H1 (cell line): ENCODE measurements around the gene MAVS. TPM values are rescaled to one million over a fixed set of nuclear protein-coding genes. Genes with fewer than 3 reads are reported as not detected.
A peak's percentile ranks its signal among the peaks of the same experiment; 100 is the strongest.

Experiments
- CTCF ChIA-PET: fragments of 300-600 bp; sonication (Branson Sonifier 250); formaldehyde crosslinking; loops from one replicate; lab custom pipeline; 2021; ENCODE audit not compliant: partially characterized antibody; lab: Charles Lee
- POLR2A ChIA-PET: fragments of 300-600 bp; sonication (Branson Sonifier 250); formaldehyde crosslinking; loops from one replicate; lab custom pipeline; 2021; ENCODE audit warnings: inconsistent platforms; ENCODE audit not compliant: partially characterized antibody; lab: Charles Lee
- DNase-seq, 2 experiments: peaks; one replicate each; pipeline versions ENCODE4 v3.0.0 to v3.0.0-alpha.2; 2010 to 2022; ENCODE audit warnings: low spot score in 2 of 2, low read depth in 1 of 2, mixed read lengths in 1 of 2
- FAIRE-seq: peaks from 2 replicates; lab custom pipeline; 2011; peaks lifted over from hg19 to GRCh38; lab: Jason Lieb, UNC
- H2AFZ ChIP-seq: 2 replicates; pipeline ENCODE4 v1.8.1; 2012; ENCODE audit warnings: low read length, inconsistent platforms
- H2AK5ac ChIP-seq: 2 replicates; pipeline ENCODE4 v1.6.1; 2013; ENCODE audit warnings: low read depth, low read length
- H2BK120ac ChIP-seq: replicated peaks from 2 replicates; pipeline ENCODE3; 2013; ENCODE audit warnings: low read depth, low read length, inconsistent platforms
- H2BK12ac ChIP-seq: 2 replicates; pipeline ENCODE4 v1.6.1; 2013; ENCODE audit warnings: low read depth, low read length
- H2BK15ac ChIP-seq: 2 replicates; pipeline ENCODE4 v1.6.1; 2013; ENCODE audit warnings: low read length
- H2BK20ac ChIP-seq: 2 replicates; pipeline ENCODE4 v1.6.1; 2013; ENCODE audit warnings: low read length
- H2BK5ac ChIP-seq: 2 replicates; pipeline ENCODE4 v1.6.1; 2013; ENCODE audit warnings: low read depth, low read length
- H3K14ac ChIP-seq: 2 replicates; pipeline ENCODE4 v1.6.1; 2013; ENCODE audit warnings: inconsistent platforms; ENCODE audit not compliant: insufficient read length
- H3K18ac ChIP-seq: 2 replicates; pipeline ENCODE4 v1.6.1; 2013; ENCODE audit warnings: low read length; ENCODE audit errors: extremely low read depth
- H3K23ac ChIP-seq: 2 replicates; pipeline ENCODE4 v1.6.1; 2013; ENCODE audit warnings: inconsistent platforms; ENCODE audit not compliant: insufficient read length
- H3K23me2 ChIP-seq: 2 replicates; pipeline ENCODE4 v1.6.1; 2013; ENCODE audit warnings: low read depth, low read length
- H3K27ac ChIP-seq: 2 replicates; pipeline ENCODE4 v1.6.1; 2011; ENCODE audit warnings: low read depth, low read length, inconsistent platforms
- H3K27me3 ChIP-seq, 4 experiments: replicated peaks in 1 of 4; 1 replicate in 1 of 4; 2 replicates in 3 of 4; pipeline versions ENCODE4 v1.6.1 to v1.8.1; 2011 to 2013; ENCODE audit warnings: low read length in 3 of 4, mild to moderate bottlenecking in 3 of 4, inconsistent platforms in 2 of 4, mixed read lengths in 2 of 4, moderate library complexity in 1 of 4; ENCODE audit not compliant: control insufficient read depth in 3 of 4, insufficient read depth in 3 of 4; ENCODE audit errors: extremely low read depth in 1 of 4
- H3K36me3 ChIP-seq, 4 experiments: 2 replicates each; pipeline versions ENCODE4 v1.6.1 to v1.8.1; 2011 to 2013; ENCODE audit warnings: mild to moderate bottlenecking in 4 of 4, low read length in 3 of 4, moderate library complexity in 2 of 4, control low read depth in 1 of 4, inconsistent platforms in 1 of 4; ENCODE audit not compliant: insufficient read depth in 4 of 4, control insufficient read depth in 2 of 4
- H3K4ac ChIP-seq: replicated peaks from 2 replicates; pipeline ENCODE3; 2013; ENCODE audit warnings: low read length, low read depth, mixed read lengths, inconsistent platforms; ENCODE audit not compliant: insufficient read length
- H3K4me1 ChIP-seq, 4 experiments: replicated peaks in 1 of 4; 1 replicate in 1 of 4; 2 replicates in 3 of 4; pipeline versions ENCODE4 v1.6.1 to v1.8.1; 2011 to 2013; ENCODE audit warnings: low read length in 3 of 4, inconsistent platforms in 2 of 4, mixed read lengths in 1 of 4; ENCODE audit not compliant: insufficient read depth in 4 of 4, control insufficient read depth in 3 of 4
- H3K4me2 ChIP-seq, 2 experiments: 2 replicates each; pipeline versions ENCODE4 v1.6.1 to v1.8.1; 2011 to 2013; ENCODE audit warnings: low read depth in 2 of 2, low read length in 2 of 2, control low read depth in 1 of 2, inconsistent platforms in 1 of 2, mild to moderate bottlenecking in 1 of 2; ENCODE audit not compliant: insufficient read depth in 1 of 2
- H3K4me3 ChIP-seq, 4 experiments: fragments of 200-600, 300-600 bp in 1 of 4; sonication (generic), shearing (Covaris generic), sonication (Bioruptor Twin) in 1 of 4; 2 replicates each; pipeline versions ENCODE4 v1.5.1 to v1.8.1; 2011 to 2016; ENCODE audit warnings: low read length in 4 of 4, low read depth in 3 of 4, control low read depth in 2 of 4, inconsistent platforms in 2 of 4, mild to moderate bottlenecking in 2 of 4, mixed read lengths in 1 of 4, moderate library complexity in 1 of 4; ENCODE audit not compliant: insufficient read depth in 2 of 4; ENCODE audit errors: extremely low read depth in 1 of 4
- H3K56ac ChIP-seq: replicated peaks from 2 replicates; pipeline ENCODE3; 2013; ENCODE audit warnings: low read depth, mild to moderate bottlenecking, mixed read lengths, low read length, inconsistent platforms; ENCODE audit not compliant: insufficient read length
- H3K79me1 ChIP-seq: 2 replicates; pipeline ENCODE4 v1.6.1; 2013; ENCODE audit warnings: low read depth, low read length, control low read depth
- H3K79me2 ChIP-seq, 2 experiments: 2 replicates each; pipeline versions ENCODE4 v1.6.1 to v1.8.1; 2012 to 2013; ENCODE audit warnings: low read length in 2 of 2, mild to moderate bottlenecking in 2 of 2, inconsistent platforms in 1 of 2; ENCODE audit not compliant: insufficient read depth in 2 of 2, control insufficient read depth in 1 of 2
- H3K9ac ChIP-seq, 4 experiments: replicated peaks in 1 of 4; 1 replicate in 1 of 4; 2 replicates in 3 of 4; pipeline versions ENCODE4 v1.6.1 to v1.8.1; 2011 to 2013; ENCODE audit warnings: low read depth in 3 of 4, low read length in 3 of 4, control low read depth in 2 of 4, mild to moderate bottlenecking in 2 of 4, moderate library complexity in 2 of 4, inconsistent platforms in 1 of 4; ENCODE audit errors: extremely low read depth in 1 of 4
- H3K9me3 ChIP-seq, 2 experiments: 2 replicates each; pipeline versions ENCODE4 v1.6.1 to v1.8.1; 2012 to 2013; ENCODE audit warnings: mild to moderate bottlenecking in 2 of 2, moderate library complexity in 2 of 2, control low read depth in 1 of 2, inconsistent platforms in 1 of 2, low read depth in 1 of 2, low read length in 1 of 2, mixed read lengths in 1 of 2; ENCODE audit not compliant: insufficient read depth in 2 of 2
- H4K20me1 ChIP-seq, 2 experiments: replicated peaks in 1 of 2; 2 replicates each; pipeline versions ENCODE3 to v1.8.1; 2011 to 2013; ENCODE audit warnings: inconsistent platforms in 2 of 2, low read length in 2 of 2, mild to moderate bottlenecking in 1 of 2; ENCODE audit not compliant: insufficient read depth in 2 of 2, control insufficient read depth in 1 of 2
- H4K5ac ChIP-seq: 2 replicates; pipeline ENCODE4 v1.6.1; 2013; ENCODE audit warnings: low read length, low read depth, mixed read lengths, inconsistent platforms; ENCODE audit not compliant: insufficient read length
- H4K8ac ChIP-seq: 2 replicates; pipeline ENCODE4 v1.8.0; 2013; ENCODE audit warnings: mild to moderate bottlenecking, moderate library complexity, low read length, inconsistent platforms; ENCODE audit not compliant: insufficient read depth; ENCODE audit errors: extremely low read depth
- H4K91ac ChIP-seq: replicated peaks from 2 replicates; pipeline ENCODE3; 2013; ENCODE audit warnings: low read length, mixed read lengths, inconsistent platforms; ENCODE audit not compliant: insufficient read length
- BACH1 ChIP-seq: IDR thresholded peaks from 2 replicates; pipeline ENCODE4 v1.6.1; 2012; ENCODE audit warnings: low read length, improper control_type of control experiment
- BCL11A ChIP-seq, 2 experiments: IDR thresholded peaks; one replicate each; pipeline ENCODE4 v1.6.1; 2011; ENCODE audit warnings: low read depth in 2 of 2, low read length in 2 of 2, mild to moderate bottlenecking in 2 of 2
- CBX8 ChIP-seq: fragments of 300-800, 300-1000 bp; sonication (generic); IDR thresholded peaks from 2 replicates; pipeline ENCODE4 v1.7.1; 2016; ENCODE audit warnings: low read depth, low read length, borderline replicate concordance
- FOSL1 ChIP-seq: IDR thresholded peaks from 2 replicates; pipeline ENCODE4 v1.6.1; 2011; ENCODE audit warnings: mild to moderate bottlenecking, low read depth, low read length, moderate library complexity; ENCODE audit not compliant: insufficient read depth
- GTF2F1 ChIP-seq: IDR thresholded peaks from 2 replicates; pipeline ENCODE4 v1.6.1; 2012; ENCODE audit warnings: low read depth, low read length, improper control_type of control experiment, borderline replicate concordance
- HDAC6 ChIP-seq: IDR thresholded peaks from one replicate; pipeline ENCODE4 v1.7.1; 2012; ENCODE audit warnings: low read depth, mild to moderate bottlenecking, inconsistent platforms, low read length, moderate library complexity
- POLR2A ChIP-seq, 2 experiments: IDR thresholded peaks; 1 replicate in 1 of 2; 2 replicates in 1 of 2; pipeline ENCODE4 v1.6.1; 2011; ENCODE audit warnings: low read depth in 2 of 2, low read length in 2 of 2, mild to moderate bottlenecking in 2 of 2; ENCODE audit errors: control extremely low read depth in 1 of 2
- ZNF274 ChIP-seq: IDR thresholded peaks from 2 replicates; pipeline ENCODE4 v1.7.0; 2012; ENCODE audit warnings: low read length, borderline replicate concordance; ENCODE audit errors: extremely low read depth
- WGBS, 2 experiments: shearing (Covaris generic) in 1 of 2; methylation state at CpG; one replicate each; pipeline versions ENCODE4 v1.1.6 to v1.1.7; 2013 to 2015; ENCODE audit warnings: low lambda C conversion rate in 2 of 2, mixed read lengths in 2 of 2, inconsistent platforms in 1 of 2, low coverage in 1 of 2, missing lambda C conversion rate in 1 of 2; ENCODE audit not compliant: insufficient replicate concordance in 2 of 2, insufficient coverage in 1 of 2, insufficient read length in 1 of 2; ENCODE audit errors: extremely low coverage in 1 of 2, missing lambda C conversion rate in 1 of 2; 5-methylcytosine and 5-hydroxymethylcytosine counted together
- long read RNA-seq, 2 experiments: library from RNA in 1 of 2; library from capped mRNA in 1 of 2; stranded (forward); transcript quantifications; one replicate each; pipeline ENCODE4 v2.0.0, GENCODE V29; 2021; ENCODE audit warnings: inconsistent platforms in 1 of 2
- polyA minus RNA-seq, 3 experiments: library from RNA; depleted of rRNA, polyadenylated mRNA; stranded (reverse); fragments of >200 nt; gene quantifications; 1 replicate in 2 of 3; 2 replicates in 1 of 3; pipeline ENCODE4 v1.2.3, GENCODE V29; 2011
- polyA plus RNA-seq, 7 experiments: library from polyadenylated mRNA; depleted of rRNA in 3 of 7; stranded (reverse) in 5 of 7; unstranded in 2 of 7; fragments of >200 nt in 5 of 7; fragments of 200-250 nt in 2 of 7; gene quantifications; 1 replicate in 5 of 7; 2 replicates in 1 of 7; 4 replicates in 1 of 7; pipeline versions ENCODE4 v1.2.1 to v1.2.3, GENCODE V29; 2011 to 2013; ENCODE audit warnings: missing spikeins in 2 of 7, mixed read lengths in 2 of 7
- total RNA-seq: library from RNA; stranded (reverse); fragmentation: NEBNext Ultra II Directional; extraction: Animal tissue kit (Norgen Biotek cat#: 25700); gene quantifications from 2 replicates; pipeline ENCODE4 v1.2.1, GENCODE V29; 2021
- TF ChIP-seq, protein P1 (sequence below): IDR thresholded peaks from 2 replicates; pipeline ENCODE4 v1.6.1; 2012; ENCODE audit warnings: inconsistent platforms

MAVS gene
- total RNA-seq (24.3 and 24.4 TPM in 2 replicates), polyA plus RNA-seq (2011; rRNA removed) (9.9 and 12.3 TPM in 2 replicates), polyA minus RNA-seq (2011; rRNA and poly(A)+ RNA removed) (22.1 and 29.6 TPM in 2 replicates)
- polyA plus RNA-seq (2011; cell fraction: cytosol; rRNA removed) = 10.5 TPM
- polyA plus RNA-seq (2011; cell fraction: nucleus; rRNA removed) = 20.9 TPM
- 12.7 to 16.2 TPM (median 15.3 TPM) in 4 replicates for polyA plus RNA-seq (2012, experiment 1 of 2)
- polyA plus RNA-seq (2012, experiment 2 of 2) = 15.0 TPM
- 10.4 TPM for polyA plus RNA-seq (2013, experiment 1 of 2)
- 9.8 TPM for polyA plus RNA-seq (2013, experiment 2 of 2)
- polyA minus RNA-seq (2011; cell fraction: cytosol; rRNA and poly(A)+ RNA removed) = 15.1 TPM
- polyA minus RNA-seq (2011; cell fraction: nucleus; rRNA and poly(A)+ RNA removed) = 15.9 TPM
- long read RNA-seq, experiment 1, partial matches to known transcripts = 2 of 18 reads
- long read RNA-seq, experiment 1, other reads (novel, unspliced or antisense) = 16 of 18 reads
- long read RNA-seq, experiment 2, full-length matches to known transcripts = 2 of 9 reads
- long read RNA-seq, experiment 2, partial matches to known transcripts = 1 of 9 reads
- long read RNA-seq, experiment 2, other reads (novel, unspliced or antisense) = 6 of 9 reads

DNA sequence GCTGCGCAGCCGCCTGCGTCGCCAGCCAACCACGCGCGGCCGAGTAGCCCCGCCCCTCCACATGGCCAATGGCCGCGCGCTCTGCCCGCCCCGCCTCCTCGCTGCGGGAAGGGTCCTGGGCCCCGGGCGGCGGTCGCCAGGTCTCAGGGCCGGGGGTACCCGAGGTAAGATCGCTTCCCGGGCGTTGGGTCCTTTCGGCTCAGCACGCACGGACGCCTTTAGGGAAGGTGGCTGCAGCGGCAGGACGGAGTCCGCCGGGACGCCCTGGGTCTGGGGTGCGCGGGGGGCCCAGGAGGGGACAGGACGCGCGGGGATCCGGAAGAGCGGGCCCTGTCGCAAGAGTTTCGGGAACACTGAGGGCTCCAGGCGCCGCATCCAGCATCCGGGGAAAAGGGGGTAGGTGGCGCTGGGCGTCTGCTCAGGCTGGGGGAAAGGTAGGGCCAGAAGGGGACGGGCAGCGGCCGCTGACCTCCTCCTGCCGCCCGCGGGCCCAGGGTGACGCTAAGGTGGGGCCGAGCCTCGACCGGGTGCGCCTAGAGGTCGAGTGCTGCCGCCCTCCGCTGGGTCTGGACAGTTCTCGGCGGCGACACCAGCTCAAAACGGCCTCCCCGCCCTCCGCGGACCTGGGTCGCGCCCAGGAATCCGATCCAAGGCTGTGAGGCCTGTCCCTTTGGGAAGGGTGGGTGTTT, at the start of gene MAVS:
Gene MAVS (plus strand): TSS at position 95 of the 689 bp plus-strand sequence. CDS start 7,791 bp downstream, outside the sequence.
- POLR2A ChIA-PET = interaction anchor here (1.0 to 1.3 kb wide), 3 partner anchors 11 to 79 kb away, joined by 3 read pairs; partner anchors contain the start of gene ADISSP
- no peak for FAIRE-seq
- TF ChIP-seq FOSL1 = no peak
- no peak for TF ChIP-seq BACH1
- peak in 1 of 2 experiments; percentile 73; a peak in 1 of 3 replicates for TF ChIP-seq POLR2A (IDR thresholded peaks at IDR 0.05; ENCODE audit: control extremely low read depth in 1 of 2, low read depth in 2 of 2, low read length in 2 of 2)
- TF ChIP-seq ZNF274 = no peak
- TF ChIP-seq GTF2F1 = no peak
- no peak for TF ChIP-seq CBX8
- TF ChIP-seq, protein P1, sequence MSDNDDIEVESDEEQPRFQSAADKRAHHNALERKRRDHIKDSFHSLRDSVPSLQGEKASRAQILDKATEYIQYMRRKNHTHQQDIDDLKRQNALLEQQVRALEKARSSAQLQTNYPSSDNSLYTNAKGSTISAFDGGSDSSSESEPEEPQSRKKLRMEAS = peak; percentile 71
- no peak for TF ChIP-seq HDAC6
- TF ChIP-seq BCL11A (IDR thresholded peaks at IDR 0.05; ENCODE audit: low read depth in 2 of 2, low read length in 2 of 2) = no peak

More for the DNA sequence above, at the start of gene MAVS:
- Histone ChIP-seq H2BK5ac (peak within 1 kb of the TSS; percentile 52; the same call in 1 of the 2 replicates), H2AFZ (peak within 1 kb of the TSS; percentile 34; the same call in 1 of the 2 replicates), H4K8ac (peak within 1 kb of the TSS; percentile 95), H3K23me2 (peaks cover 12% of the 10 kb centered on the region), H2BK15ac (no peak within 1 kb of the TSS), H3K18ac (peak within 1 kb of the TSS; percentile 60), H2BK120ac (no peak within 1 kb of the TSS), H2AK5ac (peak within 1 kb of the TSS; percentile 5; the same call in 1 of the 2 replicates), H3K4me1 (peaks cover 0 to 8% (median 4%) of the 10 kb centered on the region in 4 experiments; a peak in 3 of 7 replicates), H3K9me3 (no peaks in the 10 kb centered on the region), H4K5ac (peak within 1 kb of the TSS; percentile 76), H3K56ac (peak within 1 kb of the TSS; percentile 69), H3K4me2 (peak within 1 kb of the TSS; percentile 88 to 93), H3K9ac (peak within 1 kb of the TSS; percentile 70 to 86 (median 70)), H3K27me3 (no peaks in the 10 kb centered on the region; a peak in 1 of 7 replicates), H3K36me3 (no peaks in the 10 kb centered on the region), H3K4me3 (peak within 1 kb of the TSS; percentile 63 to 84 (median 73)), H2BK12ac (0 out of 2 replicates have a peak within 1 kb of the TSS, but pooled peaks have one; percentile 27), H3K4ac (peak within 1 kb of the TSS; percentile 74), H3K79me1 (peaks cover 3% of the 10 kb centered on the region; the same call in 1 of the 2 replicates), H4K91ac (peak within 1 kb of the TSS; percentile 61), H3K27ac (peak within 1 kb of the TSS; percentile 52; the same call in 1 of the 2 replicates), H3K23ac (no peak within 1 kb of the TSS), H4K20me1 (peaks cover 0 to 5% of the 10 kb centered on the region in 2 experiments), H2BK20ac (no peak within 1 kb of the TSS), H3K14ac (no peak within 1 kb of the TSS), H3K79me2 (peaks cover 0 to 4% of the 10 kb centered on the region in 2 experiments; a peak in 2 of 4 replicates)
- peak; percentile 51 to 92 for DNase-seq
- CTCF ChIA-PET = no interaction called here
- 1% methylated on average over 62 of the region's 72 CpGs; no CpG with 5 or more reads in 1 of the 2 experiments for WGBS, 2 experiments
